HEK293 (cell line): ENCODE data around the gene CCSER2.

Source experiments
- CTCF ChIA-PET: fragments of 350-600 bp; formaldehyde crosslinking; extraction: SDS; loops from one replicate; lab custom pipeline; 2021; ENCODE audit warnings: antibody characterized with exemption; lab: Yijun Ruan, JAX
- POLR2A ChIA-PET: fragments of 300-600 bp; formaldehyde crosslinking; extraction: SDS; loops from one replicate; lab custom pipeline; 2020; ENCODE audit warnings: antibody characterized with exemption, inconsistent platforms; lab: Yijun Ruan, JAX
- H3K27ac ChIP-seq: fragments of 200-500 bp; sonication (Bioruptor generic); 2 replicates; pipeline ENCODE4 v1.5.1; 2014; ENCODE audit warnings: low read depth, low read length, control low read depth, inconsistent platforms; ENCODE audit errors: extremely low read depth
- H3K36me3 ChIP-seq, 2 experiments: fragments of 200-500 bp in 1 of 2; sonication (Bioruptor generic) in 1 of 2; 1 replicate in 1 of 2; 2 replicates in 1 of 2; pipeline ENCODE4 v1.5.1; 2014 to 2017; ENCODE audit warnings: inconsistent platforms in 2 of 2, low read length in 2 of 2; ENCODE audit not compliant: control insufficient read depth in 2 of 2, insufficient read depth in 1 of 2
- H3K4me1 ChIP-seq: fragments of 200-500 bp; sonication (Bioruptor generic); 2 replicates; pipeline ENCODE4 v1.5.1; 2014; ENCODE audit warnings: mild to moderate bottlenecking, low read length, inconsistent platforms; ENCODE audit not compliant: control insufficient read depth, insufficient read depth
- H3K4me3 ChIP-seq: 2 replicates; pipeline ENCODE4 v1.5.1; 2011; ENCODE audit warnings: low read depth, mild to moderate bottlenecking, control low read depth, low read length, moderate library complexity
- H3K9me3 ChIP-seq: fragments of 200-500 bp; sonication (Bioruptor generic); 2 replicates; pipeline ENCODE4 v1.5.1; 2014; ENCODE audit warnings: low read depth, low read length, inconsistent platforms; ENCODE audit not compliant: control insufficient read depth, insufficient read depth
- BCL11B ChIP-seq: fragments of 450-650 bp; formaldehyde crosslinking; IDR thresholded peaks from 2 replicates; pipeline ENCODE4 v1.5.1; 2016; ENCODE audit warnings: low read depth, missing biosample characterization, missing genetic modification characterization
- IKZF3 ChIP-seq: fragments of 450-650 bp; IDR thresholded peaks from 2 replicates; pipeline ENCODE4 v1.5.0; 2018; ENCODE audit warnings: missing biosample characterization, mild to moderate bottlenecking, missing genetic modification characterization, moderate library complexity
- KLF10 ChIP-seq: fragments of 450-650 bp; IDR thresholded peaks from 2 replicates; pipeline ENCODE4 v1.5.1; 2018; ENCODE audit warnings: missing biosample characterization, mild to moderate bottlenecking, missing genetic modification characterization
- KLF7 ChIP-seq: fragments of 450-650 bp; formaldehyde crosslinking; IDR thresholded peaks from 2 replicates; pipeline ENCODE4 v1.5.1; 2016; ENCODE audit warnings: missing biosample characterization, missing genetic modification characterization, borderline replicate concordance
- MYNN ChIP-seq: fragments of 450-650 bp; formaldehyde crosslinking; IDR thresholded peaks from 2 replicates; pipeline ENCODE4 v1.5.1; 2016; ENCODE audit warnings: missing biosample characterization, missing genetic modification characterization, borderline replicate concordance
- MZF1 ChIP-seq: fragments of 450-650 bp; formaldehyde crosslinking; IDR thresholded peaks from 2 replicates; pipeline ENCODE4 v1.5.1; 2017; ENCODE audit warnings: missing biosample characterization, missing genetic modification characterization, borderline replicate concordance
- OSR2 ChIP-seq: fragments of 450-650 bp; formaldehyde crosslinking; IDR thresholded peaks from 2 replicates; pipeline ENCODE4 v1.5.1; 2016; ENCODE audit warnings: missing biosample characterization, missing genetic modification characterization
- REPIN1 ChIP-seq: fragments of 450-650 bp; formaldehyde crosslinking; IDR thresholded peaks from 2 replicates; pipeline ENCODE4 v1.5.1; 2017; ENCODE audit warnings: missing biosample characterization, missing genetic modification characterization, low read depth
- ZBTB21 ChIP-seq: fragments of 450-650 bp; formaldehyde crosslinking; IDR thresholded peaks from 2 replicates; pipeline ENCODE4 v1.5.1; 2017; ENCODE audit warnings: missing biosample characterization, missing genetic modification characterization
- ZBTB48 ChIP-seq: fragments of 450-650 bp; formaldehyde crosslinking; IDR thresholded peaks from 2 replicates; pipeline ENCODE4 v1.5.1; 2016; ENCODE audit warnings: missing biosample characterization, missing genetic modification characterization
- ZNF157 ChIP-seq: fragments of 450-650 bp; formaldehyde crosslinking; IDR thresholded peaks from 2 replicates; pipeline ENCODE4 v1.5.1; 2016; ENCODE audit warnings: missing biosample characterization, missing genetic modification characterization
- ZNF16 ChIP-seq: fragments of 450-650 bp; formaldehyde crosslinking; IDR thresholded peaks from 2 replicates; pipeline ENCODE4 v1.5.1; 2016; ENCODE audit warnings: low read depth, missing biosample characterization, missing genetic modification characterization
- ZNF184 ChIP-seq: fragments of 450-650 bp; IDR thresholded peaks from 2 replicates; pipeline ENCODE4 v1.5.1; 2018; ENCODE audit warnings: missing biosample characterization, mild to moderate bottlenecking, missing genetic modification characterization
- ZNF19 ChIP-seq: fragments of 450-650 bp; formaldehyde crosslinking; IDR thresholded peaks from 2 replicates; pipeline ENCODE4; 2016; ENCODE audit warnings: missing biosample characterization, missing genetic modification characterization, low read depth
- ZNF2 ChIP-seq: fragments of 450-650 bp; formaldehyde crosslinking; IDR thresholded peaks from 2 replicates; pipeline ENCODE4 v1.5.1; 2016; ENCODE audit warnings: missing biosample characterization, missing genetic modification characterization
- ZNF214 ChIP-seq: fragments of 450-650 bp; formaldehyde crosslinking; IDR thresholded peaks from 2 replicates; pipeline ENCODE4 v1.5.1; 2017; ENCODE audit warnings: missing biosample characterization, mild to moderate bottlenecking, missing genetic modification characterization, borderline replicate concordance
- ZNF23 ChIP-seq: fragments of 450-650 bp; formaldehyde crosslinking; IDR thresholded peaks from 2 replicates; pipeline ENCODE4 v1.5.1; 2016; ENCODE audit warnings: missing biosample characterization, missing genetic modification characterization, borderline replicate concordance
- ZNF266 ChIP-seq: fragments of 450-650 bp; formaldehyde crosslinking; IDR thresholded peaks from 2 replicates; pipeline ENCODE4 v1.5.1; 2016; ENCODE audit warnings: missing biosample characterization, missing genetic modification characterization, low read depth
- ZNF335 ChIP-seq: fragments of 450-650 bp; formaldehyde crosslinking; conservative IDR thresholded peaks from 2 replicates; pipeline ENCODE4 v1.5.1; 2016; ENCODE audit warnings: missing biosample characterization, missing genetic modification characterization
- ZNF350 ChIP-seq: fragments of 450-650 bp; formaldehyde crosslinking; IDR thresholded peaks from 2 replicates; pipeline ENCODE4 v1.5.0; 2017; ENCODE audit warnings: missing biosample characterization, mild to moderate bottlenecking, missing genetic modification characterization
- ZNF501 ChIP-seq: fragments of 450-650 bp; formaldehyde crosslinking; IDR thresholded peaks from 2 replicates; pipeline ENCODE4 v1.5.1; 2016; ENCODE audit warnings: missing biosample characterization, missing genetic modification characterization
- ZNF514 ChIP-seq: fragments of 450-650 bp; formaldehyde crosslinking; IDR thresholded peaks from 2 replicates; pipeline ENCODE4 v1.5.1; 2016; ENCODE audit warnings: missing biosample characterization, missing genetic modification characterization
- ZNF521 ChIP-seq: fragments of 450-650 bp; formaldehyde crosslinking; IDR thresholded peaks from 2 replicates; pipeline ENCODE4 v1.5.1; 2017; ENCODE audit warnings: missing biosample characterization, mild to moderate bottlenecking, missing genetic modification characterization
- ZNF548 ChIP-seq: fragments of 450-650 bp; formaldehyde crosslinking; IDR thresholded peaks from 2 replicates; pipeline ENCODE4 v1.5.1; 2016; ENCODE audit warnings: missing biosample characterization, missing genetic modification characterization
- ZNF558 ChIP-seq: fragments of 450-650 bp; formaldehyde crosslinking; IDR thresholded peaks from 2 replicates; pipeline ENCODE4 v1.5.1; 2016; ENCODE audit warnings: missing biosample characterization, missing genetic modification characterization
- ZNF610 ChIP-seq: fragments of 450-650 bp; formaldehyde crosslinking; IDR thresholded peaks from 2 replicates; pipeline ENCODE4 v1.5.1; 2016; ENCODE audit warnings: missing biosample characterization, missing genetic modification characterization, borderline replicate concordance
- ZNF624 ChIP-seq: fragments of 450-650 bp; formaldehyde crosslinking; IDR thresholded peaks from 2 replicates; pipeline ENCODE4 v1.5.1; 2017; ENCODE audit warnings: missing biosample characterization, missing genetic modification characterization
- ZNF626 ChIP-seq: fragments of 450-650 bp; sonication (Bioruptor Pico); formaldehyde crosslinking; IDR thresholded peaks from 2 replicates; pipeline ENCODE4 v1.5.1; 2018; ENCODE audit warnings: missing biosample characterization, missing genetic modification characterization, inconsistent platforms
- ZNF791 ChIP-seq: fragments of 450-650 bp; formaldehyde crosslinking; IDR thresholded peaks from 2 replicates; pipeline ENCODE4 v1.5.1; 2016; ENCODE audit warnings: missing biosample characterization, missing genetic modification characterization
- ZNF843 ChIP-seq: fragments of 450-650 bp; formaldehyde crosslinking; IDR thresholded peaks from 2 replicates; pipeline ENCODE4 v1.5.1; 2016; ENCODE audit warnings: missing biosample characterization, missing genetic modification characterization
- TF ChIP-seq, protein P1 (sequence below): fragments of 450-650 bp; formaldehyde crosslinking; IDR thresholded peaks from 2 replicates; pipeline ENCODE4 v1.5.1; 2016; ENCODE audit warnings: missing biosample characterization, missing genetic modification characterization
- TF ChIP-seq, protein P2 (sequence below): fragments of 450-650 bp; formaldehyde crosslinking; IDR thresholded peaks from 2 replicates; pipeline ENCODE4 v1.5.0; 2017; ENCODE audit warnings: missing biosample characterization, missing genetic modification characterization, borderline replicate concordance
- TF ChIP-seq, protein P3 (sequence below): fragments of 450-650 bp; formaldehyde crosslinking; conservative IDR thresholded peaks from 2 replicates; pipeline ENCODE4 v1.5.1; 2016; ENCODE audit warnings: low read depth, missing biosample characterization, missing genetic modification characterization

CCSER2 gene

DNA sequence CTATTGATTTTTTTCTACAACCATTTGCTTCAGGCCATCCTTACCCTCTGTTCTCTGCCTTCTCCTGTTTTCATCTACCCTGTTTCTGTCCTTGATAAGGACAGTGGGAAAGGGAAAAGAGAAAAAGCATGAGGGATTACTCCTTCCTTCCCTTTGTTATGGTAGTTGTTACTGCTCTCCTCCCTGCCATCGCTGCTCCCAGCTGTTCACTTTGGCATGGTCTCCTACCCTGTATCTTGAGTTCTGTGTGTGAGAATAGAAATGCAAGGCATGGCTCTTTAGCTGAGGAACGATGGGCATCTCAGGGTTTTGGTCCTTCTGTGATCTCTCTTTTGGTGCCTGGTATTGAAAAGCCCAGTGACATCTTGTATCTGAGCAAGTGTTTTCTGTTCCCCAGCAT is 6.4 kb downstream of the CCSER2 start:
- no peaks in the 10 kb centered on the region; a peak in 1 of 3 replicates for H3K36me3 ChIP-seq
- no peaks in the 10 kb centered on the region for H3K9me3 ChIP-seq
- CTCF ChIA-PET: interaction anchor here (0.7 to 1.1 kb wide), 4 partner anchors 10 to 202 kb away, joined by 3 to 5 read pairs (median 3); no protein-coding TSS in a partner anchor
- no peak for TF ChIP-seq ZNF214 (tag by site-specific recombination)
- TF ChIP-seq KLF10 (tag by site-specific recombination): no peak
- no peak for TF ChIP-seq ZBTB48
- TF ChIP-seq ZNF2: no peak
- TF ChIP-seq ZNF521 (tag by site-specific recombination): no peak
- no peak for TF ChIP-seq ZNF624 (tag by site-specific recombination)
- TF ChIP-seq ZNF610 (tag by site-specific recombination): no peak
- TF ChIP-seq ZNF350: no peak
- TF ChIP-seq IKZF3 (tag by site-specific recombination): no peak
- TF ChIP-seq, protein P1, sequence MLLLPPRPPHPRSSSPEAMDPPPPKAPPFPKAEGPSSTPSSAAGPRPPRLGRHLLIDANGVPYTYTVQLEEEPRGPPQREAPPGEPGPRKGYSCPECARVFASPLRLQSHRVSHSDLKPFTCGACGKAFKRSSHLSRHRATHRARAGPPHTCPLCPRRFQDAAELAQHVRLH (tag by site-specific recombination): no peak
- TF ChIP-seq ZNF23 (tag by site-specific recombination): no peak
- TF ChIP-seq, protein P2, sequence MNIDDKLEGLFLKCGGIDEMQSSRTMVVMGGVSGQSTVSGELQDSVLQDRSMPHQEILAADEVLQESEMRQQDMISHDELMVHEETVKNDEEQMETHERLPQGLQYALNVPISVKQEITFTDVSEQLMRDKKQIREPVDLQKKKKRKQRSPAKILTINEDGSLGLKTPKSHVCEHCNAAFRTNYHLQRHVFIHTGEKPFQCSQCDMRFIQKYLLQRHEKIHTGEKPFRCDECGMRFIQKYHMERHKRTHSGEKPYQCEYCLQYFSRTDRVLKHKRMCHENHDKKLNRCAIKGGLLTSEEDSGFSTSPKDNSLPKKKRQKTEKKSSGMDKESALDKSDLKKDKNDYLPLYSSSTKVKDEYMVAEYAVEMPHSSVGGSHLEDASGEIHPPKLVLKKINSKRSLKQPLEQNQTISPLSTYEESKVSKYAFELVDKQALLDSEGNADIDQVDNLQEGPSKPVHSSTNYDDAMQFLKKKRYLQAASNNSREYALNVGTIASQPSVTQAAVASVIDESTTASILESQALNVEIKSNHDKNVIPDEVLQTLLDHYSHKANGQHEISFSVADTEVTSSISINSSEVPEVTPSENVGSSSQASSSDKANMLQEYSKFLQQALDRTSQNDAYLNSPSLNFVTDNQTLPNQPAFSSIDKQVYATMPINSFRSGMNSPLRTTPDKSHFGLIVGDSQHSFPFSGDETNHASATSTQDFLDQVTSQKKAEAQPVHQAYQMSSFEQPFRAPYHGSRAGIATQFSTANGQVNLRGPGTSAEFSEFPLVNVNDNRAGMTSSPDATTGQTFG (tag by site-specific recombination): no peak
- TF ChIP-seq ZNF791: no peak
- no peak for TF ChIP-seq ZNF558 (tag by site-specific recombination)
- TF ChIP-seq REPIN1 (tag by site-specific recombination): no peak
- TF ChIP-seq MYNN: no peak
- H3K4me1 ChIP-seq: peaks cover 23% of the 10 kb centered on the region
- POLR2A ChIA-PET: no interaction called here
- H3K27ac ChIP-seq: no peak overlapping the region
- H3K4me3 ChIP-seq: no peak overlapping the region

DNA sequence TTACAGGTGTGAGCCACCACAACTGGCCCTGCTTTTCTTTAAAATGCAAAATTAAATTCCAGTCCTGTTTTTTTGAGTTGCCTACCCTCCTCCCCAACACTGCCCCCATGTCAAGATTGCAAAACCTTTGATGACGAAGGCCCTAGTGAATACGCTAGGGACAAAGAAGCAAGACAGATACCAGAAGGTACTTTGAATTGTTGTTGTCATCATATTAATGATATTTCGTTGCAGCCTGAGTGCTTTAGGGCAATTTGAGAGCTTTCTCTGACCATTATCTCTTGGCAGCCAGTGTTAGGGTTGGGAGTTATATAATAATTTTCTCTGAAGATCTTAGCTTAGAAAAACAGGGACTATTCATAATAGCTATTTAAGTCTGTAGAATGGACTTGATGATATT is 7.1 kb downstream of the CCSER2 start:
- CTCF ChIA-PET: interaction anchor here (0.8 to 2.5 kb wide), 3 partner anchors 17 to 202 kb away, joined by 3 to 11 read pairs (median 5); no protein-coding TSS in a partner anchor
- TF ChIP-seq, protein P3, sequence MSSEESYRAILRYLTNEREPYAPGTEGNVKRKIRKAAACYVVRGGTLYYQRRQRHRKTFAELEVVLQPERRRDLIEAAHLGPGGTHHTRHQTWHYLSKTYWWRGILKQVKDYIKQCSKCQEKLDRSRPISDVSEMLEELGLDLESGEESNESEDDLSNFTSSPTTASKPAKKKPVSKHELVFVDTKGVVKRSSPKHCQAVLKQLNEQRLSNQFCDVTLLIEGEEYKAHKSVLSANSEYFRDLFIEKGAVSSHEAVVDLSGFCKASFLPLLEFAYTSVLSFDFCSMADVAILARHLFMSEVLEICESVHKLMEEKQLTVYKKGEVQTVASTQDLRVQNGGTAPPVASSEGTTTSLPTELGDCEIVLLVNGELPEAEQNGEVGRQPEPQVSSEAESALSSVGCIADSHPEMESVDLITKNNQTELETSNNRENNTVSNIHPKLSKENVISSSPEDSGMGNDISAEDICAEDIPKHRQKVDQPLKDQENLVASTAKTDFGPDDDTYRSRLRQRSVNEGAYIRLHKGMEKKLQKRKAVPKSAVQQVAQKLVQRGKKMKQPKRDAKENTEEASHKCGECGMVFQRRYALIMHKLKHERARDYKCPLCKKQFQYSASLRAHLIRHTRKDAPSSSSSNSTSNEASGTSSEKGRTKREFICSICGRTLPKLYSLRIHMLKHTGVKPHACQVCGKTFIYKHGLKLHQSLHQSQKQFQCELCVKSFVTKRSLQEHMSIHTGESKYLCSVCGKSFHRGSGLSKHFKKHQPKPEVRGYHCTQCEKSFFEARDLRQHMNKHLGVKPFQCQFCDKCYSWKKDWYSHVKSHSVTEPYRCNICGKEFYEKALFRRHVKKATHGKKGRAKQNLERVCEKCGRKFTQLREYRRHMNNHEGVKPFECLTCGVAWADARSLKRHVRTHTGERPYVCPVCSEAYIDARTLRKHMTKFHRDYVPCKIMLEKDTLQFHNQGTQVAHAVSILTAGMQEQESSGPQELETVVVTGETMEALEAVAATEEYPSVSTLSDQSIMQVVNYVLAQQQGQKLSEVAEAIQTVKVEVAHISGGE (tag by site-specific recombination): no peak
- TF ChIP-seq ZNF335 (tag by site-specific recombination) (no peak), ZNF16 (no peak), ZNF626 (no peak), BCL11B (no peak), MZF1 (no peak), ZNF501 (tag by site-specific recombination) (no peak), ZNF548 (no peak), ZNF214 (tag by site-specific recombination) (no peak), OSR2 (tag by site-specific recombination) (no peak), ZNF266 (tag by site-specific recombination) (no peak), ZBTB21 (tag by site-specific recombination) (no peak), ZNF19 (tag by site-specific recombination) (no peak), ZNF157 (tag by site-specific recombination) (no peak), ZNF184 (tag by site-specific recombination) (no peak), ZNF514 (tag by site-specific recombination) (no peak), KLF7 (tag by site-specific recombination) (no peak), ZNF843 (tag by site-specific recombination) (no peak)

More for the DNA sequence above, 7.1 kb downstream of the CCSER2 start:
- peaks cover 19% of the 10 kb centered on the region for H3K4me1 ChIP-seq
- no peak overlapping the region for H3K4me3 ChIP-seq
- no peaks in the 10 kb centered on the region for H3K9me3 ChIP-seq
- POLR2A ChIA-PET: no interaction called here
- H3K36me3 ChIP-seq: no peaks in the 10 kb centered on the region; a peak in 1 of 3 replicates
- no peak overlapping the region for H3K27ac ChIP-seq
